CD4-positive, alpha-beta T cell treated with Interleukin-6 at 100 ng/mL for 8 hours (primary cell): ENCODE data around the gene VPS45.
"Not testable (repeated sequence)": the region's sequence is repeated elsewhere in the genome, so short reads cannot be mapped to it uniquely, and the experiment has no call there.

Source experiments
- DNase-seq: peaks from one replicate; pipeline ENCODE4 v3.0.0-alpha.2; 2020; ENCODE audit warnings: mixed read lengths, low spot score

VPS45 gene

DNA sequence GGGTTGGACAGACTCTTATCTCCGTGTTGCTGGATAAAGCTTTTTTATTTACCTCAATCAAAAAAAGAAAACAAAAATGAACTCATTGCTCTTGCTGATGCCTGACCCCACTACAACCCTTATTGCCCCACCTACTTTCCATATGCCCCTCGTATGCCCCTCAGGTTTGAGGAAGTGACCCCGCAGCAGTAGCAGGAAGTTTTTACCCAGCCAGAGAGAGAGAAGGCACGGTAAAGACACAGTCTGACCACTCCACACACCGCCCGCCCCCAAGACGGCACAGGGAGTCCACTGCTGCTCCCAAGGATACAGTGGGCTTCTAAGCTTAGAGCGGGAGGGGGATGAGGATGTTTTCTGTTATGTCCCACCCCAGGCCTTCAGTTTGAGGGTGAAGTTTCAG lies 92.0 kb downstream of the VPS45 start:
- DNase-seq: no peak

DNA sequence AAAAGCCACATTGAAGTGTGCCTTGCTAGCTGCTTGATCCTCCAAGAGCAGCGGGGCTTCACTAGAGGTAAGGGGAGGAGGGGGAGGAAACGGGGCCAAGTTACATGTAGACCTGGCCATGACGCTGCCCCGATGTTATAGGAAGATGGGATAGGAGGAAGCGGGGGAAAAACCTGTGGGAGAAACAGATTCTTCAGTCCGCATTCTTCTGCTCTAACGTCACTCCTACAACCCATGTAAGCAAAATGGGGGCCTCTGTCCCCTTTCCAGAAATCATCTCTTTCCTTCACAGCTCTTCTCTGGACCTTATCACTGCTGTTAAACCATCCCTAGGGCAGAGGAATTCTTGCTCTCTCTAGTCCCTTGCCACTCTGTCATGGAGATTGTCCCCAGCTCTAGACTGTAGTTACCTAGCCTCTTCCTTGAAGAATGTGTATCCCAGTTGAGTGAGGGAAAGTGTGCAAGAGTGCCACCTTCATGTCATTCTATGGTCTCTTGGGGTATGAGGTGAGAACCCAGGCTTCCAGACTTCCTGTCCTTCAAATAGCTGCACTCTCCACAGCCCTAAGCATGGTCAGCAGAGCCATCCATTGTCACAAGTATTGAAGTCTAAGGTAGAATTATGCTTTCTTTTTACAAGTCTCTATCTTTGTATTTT lies 93.5 kb downstream of the VPS45 start:
- no peak for DNase-seq

DNA sequence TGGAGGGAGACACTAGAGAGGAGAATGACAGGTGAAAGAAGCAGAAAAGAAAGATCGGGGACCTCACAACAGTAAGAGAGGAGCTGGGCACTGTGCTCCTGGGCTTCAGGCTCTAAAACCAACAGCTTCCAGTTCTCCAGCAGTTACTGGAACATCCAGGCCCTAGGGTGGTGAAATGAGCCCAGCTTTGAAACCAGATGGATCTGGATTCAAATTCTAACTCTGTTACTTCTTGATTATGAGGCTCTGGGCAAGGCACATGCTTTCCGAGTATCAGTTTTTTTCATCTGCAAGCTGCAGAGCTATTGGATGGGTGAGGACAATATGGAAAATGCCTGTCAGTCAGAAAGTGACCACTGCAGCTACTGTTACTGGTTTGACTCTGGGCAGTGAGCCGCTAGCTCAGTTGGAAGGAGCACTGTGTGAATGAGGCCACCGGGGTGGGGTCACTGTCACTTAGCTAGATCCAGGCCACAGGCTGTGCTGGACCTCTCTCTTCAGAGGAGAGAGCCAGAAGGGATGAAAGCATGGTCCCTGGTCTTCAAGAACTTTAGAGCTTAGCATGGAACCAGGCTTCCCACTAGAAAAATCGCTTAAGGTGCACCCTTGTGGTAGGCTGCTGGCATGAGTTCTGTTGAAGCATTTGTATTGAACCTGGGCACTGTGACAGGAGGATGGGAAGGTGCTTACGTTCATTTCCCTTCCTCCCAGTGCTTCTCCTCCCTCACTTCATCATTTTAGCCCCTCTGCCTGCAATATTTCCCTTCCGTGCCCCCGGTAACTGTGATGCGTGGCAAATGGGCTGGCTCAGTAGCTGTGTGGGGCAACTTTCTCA lies 94.4 kb downstream of the VPS45 start:
- no peak for DNase-seq

DNA sequence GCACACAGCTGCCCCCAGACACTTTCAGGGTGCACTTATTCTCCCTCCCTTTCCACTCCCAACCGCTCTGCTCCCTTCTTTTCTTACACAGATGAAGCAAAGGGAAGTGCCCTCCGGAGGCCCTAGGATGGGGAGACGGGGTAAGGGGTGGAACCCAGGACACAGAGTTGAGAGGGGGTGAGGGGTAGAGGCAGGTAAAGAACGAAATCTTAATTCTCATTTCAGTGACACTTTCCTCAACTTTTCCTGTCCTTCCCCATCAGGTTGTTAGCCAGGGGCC lies 94.9 kb downstream of the VPS45 start:
- no peak for DNase-seq

DNA sequence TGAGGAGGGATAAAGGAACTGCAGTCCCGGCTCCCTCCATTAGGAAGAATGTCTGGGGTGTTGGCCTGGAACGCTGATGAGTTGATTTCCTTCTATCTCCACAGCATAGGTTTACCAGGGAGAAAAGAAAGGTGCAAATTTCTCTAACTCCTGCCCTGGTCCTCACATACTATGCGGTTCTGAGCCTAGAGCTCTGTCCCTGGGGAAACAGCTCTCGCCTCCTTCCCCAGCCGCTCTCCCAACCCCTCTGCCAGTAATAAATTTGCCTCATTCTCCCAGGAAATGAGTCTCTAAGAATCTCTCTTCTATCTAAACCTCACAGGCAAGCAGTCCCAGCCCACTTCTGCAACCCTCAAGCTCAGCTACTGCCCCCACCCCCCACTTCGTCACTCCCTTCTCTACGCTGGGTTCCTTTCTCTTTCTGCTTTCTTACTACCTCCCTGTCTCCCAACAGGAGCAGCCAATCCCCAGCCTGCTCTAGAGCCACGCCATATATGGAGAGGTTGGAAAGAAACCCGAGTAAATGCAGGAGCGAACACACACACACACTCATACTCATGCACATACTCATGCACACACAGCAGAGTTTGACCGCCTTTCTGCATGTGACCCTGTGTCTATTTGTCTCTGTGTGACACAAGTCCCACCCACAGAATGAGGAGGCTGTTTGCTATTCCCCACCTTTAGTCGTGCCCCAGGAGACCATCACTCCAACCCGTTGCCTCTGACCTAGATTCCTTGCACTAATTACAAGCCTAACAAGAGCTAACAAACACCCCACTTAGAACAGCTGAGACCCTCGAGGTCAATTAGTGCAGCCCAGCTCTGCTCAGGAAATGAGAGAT lies 95.5 kb downstream of the VPS45 start:
- DNase-seq: no peak

DNA sequence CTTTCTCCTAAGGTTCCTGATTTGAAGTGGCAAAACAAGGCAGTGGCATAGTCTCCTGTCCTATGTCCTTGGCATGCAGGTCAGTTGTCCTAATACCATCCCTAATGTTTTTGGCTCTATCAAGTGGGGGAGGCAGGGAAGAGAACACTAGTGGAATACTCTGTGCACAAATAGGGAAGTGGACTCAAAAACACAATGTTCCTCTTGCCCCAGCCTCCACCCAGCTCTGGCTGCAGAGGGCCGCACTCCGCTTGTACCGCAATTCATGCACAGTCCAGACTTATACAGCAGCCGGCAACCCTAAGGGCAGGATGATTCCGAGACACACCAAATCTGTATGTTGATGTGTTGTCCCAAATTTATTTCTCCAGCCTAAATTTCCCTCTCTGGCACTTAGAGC lies 96.6 kb downstream of the VPS45 start:
- no peak for DNase-seq

DNA sequence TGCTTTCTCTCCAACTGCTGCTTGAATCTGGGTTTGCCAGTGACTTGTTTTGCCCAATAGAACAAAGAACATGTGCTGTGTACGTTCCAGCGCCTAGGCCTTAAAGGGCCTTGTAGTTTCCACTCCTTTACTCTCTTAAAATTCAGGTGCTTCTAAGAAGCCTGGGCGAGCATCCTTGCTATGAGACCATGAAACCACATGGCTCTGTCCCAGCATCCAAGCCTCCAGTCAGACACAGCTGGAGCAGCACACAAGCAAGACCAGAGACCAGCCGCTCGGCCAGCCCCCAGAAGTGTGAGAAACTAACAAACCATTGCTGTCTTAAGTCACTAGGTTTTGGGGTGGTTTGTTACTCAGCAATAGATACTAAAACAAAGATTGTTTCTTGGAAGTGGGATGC lies 97.2 kb downstream of the VPS45 start:
- DNase-seq: no peak

DNA sequence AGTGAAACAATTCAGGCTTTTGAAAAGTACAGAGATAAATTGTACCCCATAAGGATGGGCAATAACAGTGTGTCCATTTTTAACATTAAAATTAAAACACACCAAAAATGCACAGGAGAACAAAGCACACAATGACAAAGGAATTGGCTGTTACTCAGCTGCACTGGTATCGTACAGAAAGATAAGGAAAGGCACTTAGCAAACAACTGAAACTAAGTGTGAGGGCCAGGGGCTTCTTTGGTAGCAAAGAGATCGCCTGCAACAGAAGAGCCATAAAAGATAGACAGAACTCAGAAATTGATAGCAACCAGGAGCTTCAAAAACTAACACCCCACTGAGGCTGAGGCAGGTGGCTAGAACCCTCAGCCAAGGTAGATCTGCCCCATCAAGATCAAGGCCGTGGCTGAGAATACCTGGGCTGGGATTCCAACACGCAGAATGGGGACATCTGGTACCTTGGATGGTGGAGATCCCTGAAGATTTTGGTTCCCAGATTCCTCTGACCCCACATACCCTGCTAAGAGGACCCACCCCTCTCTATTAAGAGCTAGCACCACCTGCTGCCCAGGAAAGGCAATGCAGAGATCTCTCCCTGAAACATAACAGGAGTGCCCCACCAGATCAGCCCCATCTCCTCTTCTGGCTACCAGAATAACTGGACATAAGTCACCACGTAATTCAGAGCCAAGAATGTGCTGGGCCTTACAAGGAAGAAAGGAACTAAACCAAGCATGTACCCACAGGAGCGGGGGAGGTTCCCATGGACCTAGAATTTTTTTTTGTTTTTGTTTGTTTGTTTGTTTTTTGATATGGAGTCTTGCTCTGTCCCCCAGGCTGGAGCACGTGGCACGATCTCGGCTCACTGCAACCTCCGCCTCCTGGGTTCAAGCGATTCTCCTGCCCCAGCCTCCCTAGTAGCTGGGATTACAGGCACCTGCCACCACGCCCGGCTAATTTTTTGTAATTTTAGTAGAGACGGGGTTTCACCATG lies 98.3 kb downstream of the VPS45 start:
- DNase-seq: peak; percentile 48

DNA sequence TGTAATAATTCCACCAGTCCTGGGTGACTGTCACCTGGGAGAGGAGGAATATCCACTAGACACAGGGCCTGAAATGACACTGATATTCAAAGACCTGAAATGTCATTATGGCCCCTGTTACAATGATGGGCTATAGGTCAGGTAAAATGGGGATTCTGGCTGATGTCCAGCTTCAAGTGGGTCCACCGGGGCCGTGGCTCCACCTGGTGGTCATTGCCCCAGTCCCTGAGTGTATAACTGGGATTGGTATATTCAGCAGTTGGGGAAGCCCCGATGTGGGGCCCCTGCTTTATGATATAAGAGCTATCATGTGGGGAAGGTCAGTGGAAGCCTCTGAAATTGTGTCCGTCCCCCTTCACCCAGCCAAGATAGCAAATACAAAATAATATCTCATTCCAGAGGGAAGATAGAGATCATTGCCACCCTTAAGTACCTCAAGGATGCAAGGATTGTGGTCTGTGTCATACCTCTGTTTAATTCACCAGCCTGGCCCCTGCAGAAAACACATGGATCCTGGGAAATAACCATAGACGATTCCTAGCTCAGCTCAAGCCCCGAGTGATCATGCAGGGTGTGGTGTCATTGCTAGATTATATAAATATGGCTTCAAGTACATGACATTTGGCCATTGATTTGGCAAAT lies 101.5 kb downstream of the VPS45 start:
- peak; percentile 48 for DNase-seq

DNA sequence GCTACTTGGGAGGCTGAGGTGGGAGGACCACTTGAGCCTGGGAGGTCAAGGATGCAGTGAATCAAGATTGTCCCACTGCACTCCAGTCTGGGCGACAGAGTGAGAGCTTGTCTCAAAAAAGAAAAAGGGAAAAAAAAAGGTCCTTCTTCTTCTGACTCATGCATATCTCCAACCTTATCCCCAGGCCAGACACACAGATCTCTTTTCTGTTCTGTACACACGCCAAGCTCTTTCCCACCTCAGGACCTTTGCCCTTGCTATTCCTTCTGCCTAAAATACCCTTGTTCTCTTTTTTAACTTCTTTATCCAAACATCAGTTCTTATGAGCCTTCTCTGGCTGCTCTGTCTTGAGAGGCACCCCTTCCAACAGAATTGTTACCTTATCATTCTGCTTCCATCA lies 104.2 kb downstream of the VPS45 start:
- DNase-seq: no peak

DNA sequence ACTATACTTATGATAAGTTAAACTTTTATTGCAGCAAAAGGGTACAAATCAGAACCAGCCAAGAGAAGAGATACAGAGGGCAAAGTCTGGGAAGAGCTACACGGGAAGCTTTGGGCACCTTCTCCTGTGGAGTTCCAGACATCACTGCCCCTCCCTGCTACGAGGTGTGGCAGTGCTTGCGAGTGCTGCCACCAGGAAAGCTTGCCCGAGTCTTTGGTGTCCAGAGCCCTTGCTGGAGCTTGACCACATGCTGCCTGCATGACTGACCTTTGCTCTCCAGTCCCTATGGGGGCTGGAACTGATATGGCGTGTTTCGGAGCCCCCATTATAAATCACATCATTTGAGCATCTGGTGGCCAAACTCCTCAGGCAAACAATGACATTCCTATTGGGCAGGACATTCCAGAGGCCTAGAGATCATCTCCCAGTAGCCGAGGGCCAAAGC lies 105.6 kb downstream of the VPS45 start:
- no peak for DNase-seq

DNA sequence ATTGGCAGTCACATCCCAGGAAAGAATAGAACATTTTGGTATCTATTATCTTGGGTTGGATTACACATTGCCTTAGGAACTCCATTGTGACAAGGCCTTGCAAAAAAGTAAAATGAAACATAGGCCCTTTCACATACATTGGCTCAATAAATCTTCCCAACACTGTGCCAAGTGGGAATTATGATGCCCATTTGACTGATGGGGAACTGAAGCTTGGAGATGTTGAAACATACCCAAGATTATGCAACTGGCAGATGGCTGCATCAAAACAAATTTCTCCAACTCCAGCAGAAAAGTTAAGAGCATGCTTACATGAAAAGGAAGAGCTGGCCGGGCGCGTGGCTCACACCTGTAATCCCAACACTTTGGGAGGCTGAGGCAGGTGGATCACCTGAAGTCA lies 109.0 kb downstream of the VPS45 start:
- DNase-seq: no peak

DNA sequence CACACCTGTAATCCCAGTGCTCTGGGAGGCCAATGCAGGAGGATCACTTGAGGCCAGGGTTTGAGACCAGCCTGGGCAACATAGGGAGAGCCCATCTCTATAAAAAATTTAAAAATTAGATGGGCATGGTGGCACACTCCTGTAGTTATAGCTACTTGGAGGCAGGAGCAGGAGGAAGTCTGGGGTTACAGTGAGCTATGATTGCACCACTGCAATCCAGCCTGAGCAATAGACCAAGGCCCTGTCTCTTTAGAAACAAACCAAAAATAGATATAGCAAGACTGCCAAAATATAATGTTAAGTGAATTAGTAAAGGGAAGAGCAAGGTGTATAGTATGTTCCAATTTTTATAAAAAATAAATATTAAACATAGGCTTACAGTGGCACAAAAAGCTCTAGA lies 111.0 kb downstream of the VPS45 start:
- DNase-seq: no peak

DNA sequence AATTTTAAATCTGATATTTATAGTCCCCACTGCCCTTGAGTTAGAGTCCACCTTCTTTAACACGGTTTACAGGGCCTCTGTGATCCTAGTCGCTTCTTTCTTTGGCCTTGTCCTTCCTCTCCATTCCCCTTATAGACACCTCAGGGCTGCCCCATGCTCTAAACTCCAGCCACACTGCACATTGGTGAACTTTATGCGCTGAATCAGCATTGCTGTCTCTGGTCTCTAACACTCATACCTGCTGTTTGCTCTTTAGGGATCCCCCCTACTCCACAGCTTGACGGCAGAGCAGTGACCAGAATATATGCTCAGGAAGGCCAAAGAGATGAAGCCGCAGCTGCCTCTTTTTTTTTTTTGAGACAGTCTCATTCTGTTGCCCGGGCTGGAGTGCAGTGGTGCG lies 112.3 kb downstream of the VPS45 start:
- DNase-seq: no peak

DNA sequence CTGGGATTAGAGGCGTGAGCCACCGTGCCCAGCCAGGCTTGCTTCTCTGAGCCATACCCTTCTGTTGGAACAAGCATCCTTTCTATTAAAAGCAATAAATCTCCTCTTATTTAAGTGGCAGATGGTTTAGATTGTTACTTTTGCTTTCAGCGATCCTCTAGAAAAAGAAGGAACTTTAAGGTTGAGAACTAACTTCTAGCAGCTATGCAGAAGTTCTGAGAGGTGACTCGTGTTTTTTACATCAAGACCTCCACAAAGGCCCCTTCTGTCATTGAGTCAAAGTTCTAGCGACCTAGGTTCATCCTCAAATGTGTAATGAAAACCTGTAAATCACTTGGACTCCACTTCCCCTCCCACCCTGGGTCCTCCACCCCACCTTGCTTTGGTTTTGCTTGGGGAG lies 112.9 kb downstream of the VPS45 start:
- DNase-seq: no peak

DNA sequence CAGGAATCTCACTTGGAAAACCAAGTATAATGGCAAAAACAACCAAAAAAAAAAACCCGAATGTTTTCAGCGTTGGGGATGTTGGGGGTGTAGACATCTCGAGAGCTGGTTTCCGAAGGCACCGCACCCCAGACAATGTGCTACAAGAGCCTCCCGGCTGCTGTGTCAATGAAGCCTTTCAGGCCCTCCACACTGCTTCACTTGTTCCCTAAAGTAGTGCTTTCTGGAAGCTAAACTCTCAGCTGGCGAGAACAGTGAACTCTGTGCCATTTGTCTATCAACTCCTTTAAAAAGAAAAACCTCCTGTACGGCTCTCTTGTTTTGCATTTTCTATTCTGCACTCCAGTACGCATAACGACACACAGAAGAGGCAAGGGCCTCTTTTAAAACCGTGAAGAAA lies 114.7 kb downstream of the VPS45 start:
- DNase-seq: no peak

DNA sequence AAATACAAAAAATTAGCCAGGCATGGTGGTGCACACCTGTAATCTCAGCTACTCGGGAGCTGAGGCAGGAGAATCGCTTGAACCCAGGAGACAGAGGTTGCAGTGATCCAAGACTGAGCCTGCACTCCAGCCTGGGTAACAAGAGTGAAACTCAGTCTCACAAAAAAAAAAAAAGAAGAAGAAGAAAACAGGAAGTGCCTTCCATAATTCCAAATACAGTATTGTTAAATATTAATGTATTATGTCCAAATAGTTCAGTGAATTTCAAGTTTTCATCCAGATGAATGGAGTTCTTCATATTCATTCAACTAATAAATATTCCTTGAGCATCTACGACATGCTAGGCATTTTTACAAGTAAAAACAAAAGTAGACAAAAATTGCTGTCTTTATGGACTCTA lies 115.5 kb downstream of the VPS45 start:
- DNase-seq: no peak

DNA sequence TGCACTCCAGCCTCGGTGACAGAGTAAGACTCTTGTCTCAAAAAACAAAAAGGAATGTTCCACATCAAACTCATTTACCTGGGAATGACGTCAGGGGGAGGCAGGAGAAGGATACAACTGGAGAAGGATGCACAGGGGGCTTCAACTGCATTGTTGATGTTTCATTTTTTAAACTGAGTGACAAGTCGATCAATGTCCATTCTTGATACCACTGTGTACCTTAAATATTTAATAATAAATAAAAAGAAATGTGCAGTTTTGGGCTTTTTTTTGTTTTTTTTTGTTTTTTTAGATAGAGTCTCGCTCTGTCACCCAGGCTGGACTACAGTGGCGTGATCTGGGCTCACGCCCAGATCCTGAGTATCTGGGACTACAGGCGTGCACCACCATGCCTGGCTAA lies 117.9 kb downstream of the VPS45 start:
- DNase-seq: no peak

DNA sequence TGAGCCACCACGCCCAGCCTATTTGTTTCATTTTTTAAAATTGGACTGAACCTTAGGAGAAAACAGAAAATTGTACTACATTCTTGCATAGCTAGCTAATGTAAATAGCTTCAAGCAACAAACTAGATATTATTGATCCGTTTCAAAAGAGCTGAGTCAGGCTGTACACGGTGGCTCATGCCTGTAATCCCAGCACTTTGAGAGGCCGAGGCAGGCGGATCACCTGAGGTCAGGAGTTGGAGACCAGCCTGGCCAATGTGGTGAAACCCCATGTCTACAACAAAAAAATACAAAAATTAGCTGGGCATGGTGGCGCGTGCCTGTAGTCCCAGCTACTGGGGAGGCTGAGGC lies 118.8 kb downstream of the VPS45 start:
- not testable (repeated sequence) for DNase-seq

DNA sequence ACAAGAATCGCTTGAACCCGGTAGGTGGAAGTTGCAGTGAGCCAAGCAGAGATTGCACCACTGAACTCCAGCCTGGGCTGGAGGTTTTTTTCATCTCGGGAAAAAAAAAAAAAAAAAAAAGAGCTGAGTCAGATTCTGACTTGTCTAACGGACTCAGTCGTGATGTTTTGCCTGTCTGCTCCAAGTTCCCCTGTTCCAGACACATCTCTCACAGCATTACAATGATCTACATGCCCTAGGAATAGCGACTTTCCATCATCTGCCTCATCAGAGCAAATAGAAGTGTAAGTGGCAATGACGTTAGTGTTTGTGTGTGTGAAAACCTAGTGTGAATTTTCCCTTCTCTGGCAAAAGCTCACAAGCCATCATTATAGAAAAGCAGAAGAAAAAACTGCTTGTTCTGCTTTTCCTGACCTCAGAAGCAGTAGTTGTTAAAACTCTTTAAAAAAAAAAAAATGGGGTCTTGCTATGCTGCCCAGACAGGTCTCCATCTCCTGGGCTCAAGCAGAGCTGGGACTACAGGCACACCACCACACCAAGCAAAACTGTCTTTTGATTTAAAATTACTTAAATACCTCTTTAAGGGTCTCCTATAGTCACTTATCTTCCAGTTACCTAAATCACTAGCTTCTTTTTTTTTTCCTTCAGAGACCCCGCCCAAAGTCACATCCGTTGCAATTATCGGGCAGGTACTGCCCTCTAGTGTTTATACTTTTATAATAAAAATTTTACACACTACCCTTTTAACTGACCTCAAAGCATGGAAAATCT lies 119.4 kb downstream of the VPS45 start:
- DNase-seq: peak; percentile 52

DNA sequence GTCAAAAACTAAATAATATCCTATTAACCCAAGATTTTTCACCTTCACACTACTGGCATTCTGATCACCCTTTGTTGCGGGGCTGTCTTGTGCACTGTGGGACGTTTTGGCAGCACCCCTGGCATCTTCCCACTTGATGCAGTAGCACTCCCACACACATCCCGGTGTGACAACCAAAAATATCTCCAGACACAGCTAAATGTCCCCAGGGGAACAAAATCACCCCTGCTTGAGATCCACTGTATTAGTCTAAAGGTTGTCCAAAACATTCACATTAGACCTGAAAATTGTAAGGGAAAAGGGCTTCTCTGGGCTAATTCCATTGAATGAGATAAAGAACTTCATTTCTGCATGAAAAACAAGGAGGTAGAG lies 120.0 kb downstream of the VPS45 start:
- DNase-seq: no peak
